DOHH2 (cell line): ENCODE measurements around the gene ELK3.

Source experiments
- EZH2phosphoT487 ChIP-seq: fragments of 200-600 bp; sonication (generic); IDR thresholded peaks from 2 replicates; pipeline ENCODE4 v1.6.1; 2017; ENCODE audit warnings: borderline replicate concordance, mild to moderate bottlenecking, antibody characterized with exemption, low read length, moderate library complexity, mixed read lengths
- TF ChIP-seq, protein P1 (sequence below): fragments of 200-600 bp; sonication (generic); IDR thresholded peaks from one replicate; pipeline ENCODE4 v1.5.1; 2014; ENCODE audit warnings: antibody characterized with exemption, mild to moderate bottlenecking, low read depth, low read length; ENCODE audit not compliant: poor library complexity, severe bottlenecking

DNA sequence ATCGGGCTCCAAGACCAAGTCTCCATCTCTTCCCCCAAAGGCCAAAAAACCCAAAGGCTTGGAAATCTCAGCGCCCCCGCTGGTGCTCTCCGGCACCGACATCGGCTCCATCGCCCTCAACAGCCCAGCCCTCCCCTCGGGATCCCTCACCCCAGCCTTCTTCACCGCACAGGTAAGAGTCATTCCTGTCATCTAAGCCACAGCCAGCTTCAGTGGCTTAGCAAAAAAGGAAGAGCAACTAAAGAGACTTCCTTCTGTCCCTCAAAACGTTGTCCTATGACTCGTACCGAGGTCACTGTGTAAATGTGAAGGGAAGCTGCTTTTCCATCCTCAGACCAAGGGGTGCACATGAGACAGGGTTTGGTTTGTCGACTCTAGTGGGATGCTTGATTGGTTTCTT lies 53.4 kb downstream of the ELK3 start:
- TF ChIP-seq, protein P1, sequence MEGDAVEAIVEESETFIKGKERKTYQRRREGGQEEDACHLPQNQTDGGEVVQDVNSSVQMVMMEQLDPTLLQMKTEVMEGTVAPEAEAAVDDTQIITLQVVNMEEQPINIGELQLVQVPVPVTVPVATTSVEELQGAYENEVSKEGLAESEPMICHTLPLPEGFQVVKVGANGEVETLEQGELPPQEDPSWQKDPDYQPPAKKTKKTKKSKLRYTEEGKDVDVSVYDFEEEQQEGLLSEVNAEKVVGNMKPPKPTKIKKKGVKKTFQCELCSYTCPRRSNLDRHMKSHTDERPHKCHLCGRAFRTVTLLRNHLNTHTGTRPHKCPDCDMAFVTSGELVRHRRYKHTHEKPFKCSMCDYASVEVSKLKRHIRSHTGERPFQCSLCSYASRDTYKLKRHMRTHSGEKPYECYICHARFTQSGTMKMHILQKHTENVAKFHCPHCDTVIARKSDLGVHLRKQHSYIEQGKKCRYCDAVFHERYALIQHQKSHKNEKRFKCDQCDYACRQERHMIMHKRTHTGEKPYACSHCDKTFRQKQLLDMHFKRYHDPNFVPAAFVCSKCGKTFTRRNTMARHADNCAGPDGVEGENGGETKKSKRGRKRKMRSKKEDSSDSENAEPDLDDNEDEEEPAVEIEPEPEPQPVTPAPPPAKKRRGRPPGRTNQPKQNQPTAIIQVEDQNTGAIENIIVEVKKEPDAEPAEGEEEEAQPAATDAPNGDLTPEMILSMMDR = no peak
- TF ChIP-seq EZH2phosphoT487 = no peak
